GM12801 (cell line): ENCODE results near the gene EFCAB10.

Experiments used
- TF ChIP-seq, protein P1 (sequence below): IDR thresholded peaks from one replicate; pipeline ENCODE4 v1.5.1; 2011; ENCODE audit warnings: control low read depth; ENCODE audit not compliant: insufficient read length; ENCODE audit errors: extremely low read depth

The EFCAB10 gene

DNA sequence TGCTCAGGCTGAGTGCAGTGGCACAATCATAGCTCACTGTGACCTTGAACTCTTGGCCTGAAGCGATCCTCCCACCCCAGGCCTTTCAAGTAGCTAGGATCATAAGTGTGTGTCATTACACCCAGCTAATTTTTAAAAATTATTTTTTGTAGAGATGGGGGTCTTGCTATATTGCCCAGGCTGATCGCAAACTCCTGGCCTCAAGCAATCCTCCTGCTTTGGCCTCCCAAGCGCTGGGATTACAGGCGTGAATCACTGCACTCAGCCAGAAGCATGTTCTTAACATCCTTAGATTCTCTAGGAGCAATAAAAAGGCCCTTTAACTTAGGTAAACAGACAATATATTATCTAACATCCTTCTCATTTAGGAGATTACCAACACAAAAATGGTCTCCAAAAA lies 38.3 kb upstream of the EFCAB10 start:
- TF ChIP-seq, protein P1, sequence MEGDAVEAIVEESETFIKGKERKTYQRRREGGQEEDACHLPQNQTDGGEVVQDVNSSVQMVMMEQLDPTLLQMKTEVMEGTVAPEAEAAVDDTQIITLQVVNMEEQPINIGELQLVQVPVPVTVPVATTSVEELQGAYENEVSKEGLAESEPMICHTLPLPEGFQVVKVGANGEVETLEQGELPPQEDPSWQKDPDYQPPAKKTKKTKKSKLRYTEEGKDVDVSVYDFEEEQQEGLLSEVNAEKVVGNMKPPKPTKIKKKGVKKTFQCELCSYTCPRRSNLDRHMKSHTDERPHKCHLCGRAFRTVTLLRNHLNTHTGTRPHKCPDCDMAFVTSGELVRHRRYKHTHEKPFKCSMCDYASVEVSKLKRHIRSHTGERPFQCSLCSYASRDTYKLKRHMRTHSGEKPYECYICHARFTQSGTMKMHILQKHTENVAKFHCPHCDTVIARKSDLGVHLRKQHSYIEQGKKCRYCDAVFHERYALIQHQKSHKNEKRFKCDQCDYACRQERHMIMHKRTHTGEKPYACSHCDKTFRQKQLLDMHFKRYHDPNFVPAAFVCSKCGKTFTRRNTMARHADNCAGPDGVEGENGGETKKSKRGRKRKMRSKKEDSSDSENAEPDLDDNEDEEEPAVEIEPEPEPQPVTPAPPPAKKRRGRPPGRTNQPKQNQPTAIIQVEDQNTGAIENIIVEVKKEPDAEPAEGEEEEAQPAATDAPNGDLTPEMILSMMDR = no peak

DNA sequence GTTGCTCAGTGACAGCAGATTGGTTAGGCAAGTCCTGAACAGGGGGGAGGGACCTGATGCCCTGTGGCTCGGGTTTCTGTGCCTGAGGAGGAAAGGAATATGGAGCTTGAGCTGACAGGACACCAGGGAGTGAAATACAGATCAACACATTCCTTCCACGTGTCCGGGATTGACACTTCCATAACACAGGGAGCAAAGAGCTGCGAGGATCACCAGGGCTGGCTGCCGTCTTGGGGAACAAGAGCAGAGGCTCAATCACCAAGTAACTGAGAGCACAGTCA lies 36.7 kb upstream of the EFCAB10 start:
- TF ChIP-seq, protein P1 = no peak

DNA sequence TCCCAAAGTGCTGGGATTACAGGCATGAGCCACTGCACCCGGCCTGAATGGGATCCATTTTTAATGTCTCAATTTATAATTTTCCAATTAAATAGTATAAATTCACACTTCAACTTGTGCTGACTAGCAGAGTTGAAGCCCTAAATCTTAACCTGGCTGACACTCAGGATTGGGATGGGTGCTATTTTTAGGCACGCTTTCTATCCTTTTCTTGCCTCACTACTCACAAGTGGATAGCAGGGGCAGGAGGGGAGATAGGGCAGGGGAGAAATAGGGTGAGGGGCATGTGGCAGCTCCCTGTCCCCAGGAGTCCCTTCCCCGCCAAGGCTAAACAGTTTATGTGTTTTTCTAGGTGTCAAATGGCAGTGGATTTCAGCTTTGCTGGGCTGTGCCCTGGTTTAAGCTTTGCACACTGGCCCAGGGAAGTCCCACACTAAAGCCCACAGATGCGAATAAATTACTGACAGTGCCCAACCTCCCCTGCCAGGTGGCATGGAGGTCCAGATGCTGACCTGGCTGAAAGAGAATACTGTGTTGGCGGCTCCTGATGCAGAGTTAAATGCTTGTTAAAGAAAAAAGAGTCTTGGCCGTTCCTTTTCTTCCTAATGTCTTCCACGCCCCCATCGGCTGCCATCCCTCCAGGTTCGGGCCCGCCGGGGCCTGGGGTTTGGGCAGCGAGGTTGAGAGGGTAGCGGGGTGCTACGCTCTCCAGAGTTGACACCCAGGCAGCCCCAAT lies 36.2 kb upstream of the EFCAB10 start:
- TF ChIP-seq, protein P1 = no peak

DNA sequence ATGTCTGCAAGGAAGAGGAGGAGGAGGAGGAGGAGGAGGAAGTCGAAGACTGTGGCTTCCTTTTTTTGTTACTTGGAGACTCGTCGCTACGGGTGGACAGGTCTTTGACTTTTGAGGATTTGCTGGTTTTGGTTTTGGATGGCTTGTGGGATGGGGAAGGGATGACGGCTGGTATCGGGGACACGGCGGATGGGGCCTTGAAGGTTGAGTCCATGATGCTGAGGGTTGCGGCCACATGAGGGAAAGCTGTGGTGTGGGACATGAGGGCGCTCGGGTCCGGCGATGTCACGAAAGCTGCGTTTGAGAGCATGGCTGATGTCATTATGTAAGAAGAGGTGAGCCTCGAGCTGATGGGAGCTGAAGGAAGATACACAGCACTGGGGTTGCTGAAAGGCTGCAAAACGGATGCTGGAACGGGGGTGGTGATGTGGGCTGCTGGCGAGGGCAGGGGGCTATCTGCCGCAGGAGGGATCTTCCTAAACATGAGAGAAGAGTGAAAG lies 33.1 kb upstream of the EFCAB10 start:
- TF ChIP-seq, protein P1 = no peak

DNA sequence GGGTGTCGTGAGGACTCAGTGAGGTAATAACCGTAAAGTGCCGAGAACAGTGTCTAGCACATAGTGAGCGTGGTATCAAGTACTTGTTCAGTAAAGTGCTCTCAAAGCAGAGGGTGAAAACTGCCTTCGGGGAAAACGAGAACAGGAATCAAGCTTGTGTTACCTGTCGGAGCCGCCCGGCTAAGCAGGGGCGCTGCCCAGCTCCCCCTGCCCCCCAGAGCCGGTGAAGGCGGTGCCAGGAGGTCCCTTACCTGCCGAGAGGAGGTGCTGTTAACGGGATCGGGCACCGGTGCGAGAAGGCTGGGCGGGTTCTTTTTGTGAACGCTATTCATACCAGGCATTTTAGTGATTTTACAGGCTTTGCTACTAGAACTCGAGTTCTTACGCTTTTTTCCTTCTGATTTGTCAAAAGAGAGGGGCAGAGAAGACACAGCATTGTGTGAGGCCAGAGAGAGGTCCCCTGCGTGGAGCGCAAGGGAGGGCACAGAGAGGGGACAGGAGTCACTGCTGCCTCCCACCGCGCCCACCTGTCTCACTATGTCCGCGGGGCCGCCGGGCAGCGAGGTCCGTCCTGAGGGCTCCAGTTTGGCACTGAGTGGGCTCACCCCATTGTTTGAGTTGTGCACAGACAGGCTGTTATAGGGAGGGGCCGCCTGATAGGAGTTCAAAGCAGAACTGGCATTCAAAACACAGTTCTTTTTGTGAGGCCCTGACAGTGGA lies 32.5 kb upstream of the EFCAB10 start:
- TF ChIP-seq, protein P1 = no peak

DNA sequence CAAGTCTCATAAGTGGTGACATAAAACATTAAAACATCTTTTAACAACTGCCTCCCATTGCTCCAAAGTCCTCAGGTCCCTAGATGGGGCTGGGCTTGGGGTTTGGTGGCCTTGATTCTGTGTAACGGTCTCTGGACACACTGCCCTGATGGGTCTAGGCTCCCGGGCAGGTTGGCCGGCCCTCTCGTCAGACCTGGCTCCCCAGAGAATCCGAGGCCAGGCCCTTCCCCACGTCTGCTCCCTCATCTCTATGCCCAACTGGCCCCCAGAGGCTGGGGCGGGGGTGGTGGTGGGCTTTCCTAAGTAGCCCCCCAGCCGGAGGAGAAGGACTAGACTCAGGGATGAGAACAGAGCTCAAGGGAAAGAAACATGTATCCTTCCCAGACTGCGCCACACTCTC lies 31.5 kb upstream of the EFCAB10 start:
- TF ChIP-seq, protein P1 = no peak

DNA sequence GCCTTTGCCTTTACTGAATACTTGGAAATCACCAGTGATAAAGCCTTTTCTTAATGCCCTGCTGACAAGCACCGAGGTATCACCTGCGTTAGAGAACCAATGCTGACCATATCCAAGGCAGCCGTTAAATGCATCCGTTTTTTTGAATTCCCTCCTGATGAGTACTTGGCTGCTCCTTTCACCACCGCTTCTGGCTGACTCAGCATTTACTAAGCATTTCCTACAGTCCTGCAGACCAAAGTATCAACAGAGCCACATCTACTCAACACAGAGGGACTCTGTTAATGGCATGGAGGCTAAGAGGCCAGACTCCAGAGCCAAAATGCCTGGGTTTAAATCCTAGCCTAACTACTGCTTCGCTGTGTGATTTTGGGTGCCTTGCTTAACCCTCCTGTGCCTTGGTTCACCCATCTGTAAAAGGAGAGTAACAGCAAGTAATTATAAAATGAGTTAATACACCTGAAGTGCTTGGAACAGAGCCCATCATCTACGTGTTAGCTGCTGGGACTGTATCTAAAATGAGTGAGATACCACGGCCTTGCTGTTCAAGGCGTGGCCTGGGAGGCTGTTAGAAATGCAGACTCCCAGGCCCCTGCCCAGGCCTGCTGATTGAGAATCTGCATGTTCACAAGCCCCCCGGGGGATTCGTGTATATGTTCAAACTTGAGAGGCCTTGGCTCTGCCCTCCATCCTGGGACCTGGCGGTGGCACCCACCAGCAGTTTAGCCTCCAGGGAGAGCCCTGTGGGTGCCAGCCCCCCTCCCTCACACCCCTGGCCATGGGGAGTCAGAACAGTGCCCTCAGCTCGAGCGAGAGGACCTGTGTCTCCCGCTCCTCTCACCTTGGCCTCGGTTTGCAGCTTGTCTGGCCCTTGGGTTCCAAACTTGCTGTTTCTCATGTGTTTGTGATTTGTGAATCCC lies 30.8 kb upstream of the EFCAB10 start:
- TF ChIP-seq, protein P1 = no peak
